RWPE2 (cell line): ENCODE data around the gene NKAIN2.

Experiments used
- ATAC-seq: fragments of 200-7000 bp; cut with Tn5 transposase; 3 replicates; pipeline ENCODE4 v1.9.1; 2021; ENCODE audit warnings: low read depth
- DNase-seq: peaks from one replicate; pipeline ENCODE4 v3.0.0-alpha.2; 2020; ENCODE audit warnings: low spot score
- H3K27ac ChIP-seq: fragments of 450-650 bp; 2 replicates; pipeline ENCODE4 v1.5.1; 2017; ENCODE audit warnings: mild to moderate bottlenecking; ENCODE audit not compliant: poor library complexity, severe bottlenecking
- H3K27me3 ChIP-seq: fragments of 250-450 bp; sonication (Bioruptor Pico); 2 replicates; pipeline ENCODE4 v1.5.1; 2021; ENCODE audit warnings: mild to moderate bottlenecking, moderate library complexity; ENCODE audit not compliant: insufficient read depth, poor library complexity, severe bottlenecking
- H3K36me3 ChIP-seq: fragments of 250-450 bp; sonication (Bioruptor Pico); 2 replicates; pipeline ENCODE4 v1.5.1; 2020; ENCODE audit warnings: low read depth, mild to moderate bottlenecking, moderate library complexity
- H3K4me1 ChIP-seq: fragments of 250-450 bp; sonication (Bioruptor Pico); 2 replicates; pipeline ENCODE4 v1.5.1; 2021; ENCODE audit warnings: mild to moderate bottlenecking, moderate library complexity; ENCODE audit not compliant: insufficient read depth, poor library complexity, severe bottlenecking
- H3K4me3 ChIP-seq: fragments of 250-450 bp; sonication (Bioruptor Pico); 2 replicates; pipeline ENCODE4 v1.5.1; 2021; ENCODE audit warnings: mild to moderate bottlenecking, moderate library complexity; ENCODE audit not compliant: severe bottlenecking
- H3K9me3 ChIP-seq: fragments of 250-450 bp; sonication (Bioruptor Pico); 2 replicates; pipeline ENCODE4 v1.5.1; 2021; ENCODE audit warnings: mild to moderate bottlenecking, moderate library complexity; ENCODE audit not compliant: severe bottlenecking
- TF ChIP-seq, protein P1 (sequence below): fragments of 450-650 bp; IDR thresholded peaks from one replicate; pipeline ENCODE4 v1.5.1; 2017; ENCODE audit warnings: mild to moderate bottlenecking, moderate library complexity; ENCODE audit not compliant: poor library complexity, severe bottlenecking

The NKAIN2 gene

GRCh38 chr6:124064317-124065113 is 260.9 kb downstream of the NKAIN2 start:
- TF ChIP-seq, protein P1, sequence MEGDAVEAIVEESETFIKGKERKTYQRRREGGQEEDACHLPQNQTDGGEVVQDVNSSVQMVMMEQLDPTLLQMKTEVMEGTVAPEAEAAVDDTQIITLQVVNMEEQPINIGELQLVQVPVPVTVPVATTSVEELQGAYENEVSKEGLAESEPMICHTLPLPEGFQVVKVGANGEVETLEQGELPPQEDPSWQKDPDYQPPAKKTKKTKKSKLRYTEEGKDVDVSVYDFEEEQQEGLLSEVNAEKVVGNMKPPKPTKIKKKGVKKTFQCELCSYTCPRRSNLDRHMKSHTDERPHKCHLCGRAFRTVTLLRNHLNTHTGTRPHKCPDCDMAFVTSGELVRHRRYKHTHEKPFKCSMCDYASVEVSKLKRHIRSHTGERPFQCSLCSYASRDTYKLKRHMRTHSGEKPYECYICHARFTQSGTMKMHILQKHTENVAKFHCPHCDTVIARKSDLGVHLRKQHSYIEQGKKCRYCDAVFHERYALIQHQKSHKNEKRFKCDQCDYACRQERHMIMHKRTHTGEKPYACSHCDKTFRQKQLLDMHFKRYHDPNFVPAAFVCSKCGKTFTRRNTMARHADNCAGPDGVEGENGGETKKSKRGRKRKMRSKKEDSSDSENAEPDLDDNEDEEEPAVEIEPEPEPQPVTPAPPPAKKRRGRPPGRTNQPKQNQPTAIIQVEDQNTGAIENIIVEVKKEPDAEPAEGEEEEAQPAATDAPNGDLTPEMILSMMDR = no peak
- H3K4me1 ChIP-seq = no peaks in the 10 kb centered on the region
- DNase-seq = no peak
- H3K27ac ChIP-seq = no peak overlapping the region
- H3K36me3 ChIP-seq = no peaks in the 10 kb centered on the region
- H3K27me3 ChIP-seq = no peaks in the 10 kb centered on the region
- no peaks in the 10 kb centered on the region for H3K9me3 ChIP-seq
- no peak for ATAC-seq
- H3K4me3 ChIP-seq = no peak overlapping the region

GRCh38 chr6:124066269-124066668 is 262.6 kb downstream of the NKAIN2 start:
- no peaks in the 10 kb centered on the region for H3K4me1 ChIP-seq
- ATAC-seq = no peak
- no peaks in the 10 kb centered on the region for H3K9me3 ChIP-seq

GRCh38 chr6:124066946-124067552 is 263.4 kb downstream of the NKAIN2 start:
- H3K27ac ChIP-seq = no peak overlapping the region
- TF ChIP-seq, protein P1 = no peak
- H3K36me3 ChIP-seq = no peaks in the 10 kb centered on the region
- no peaks in the 10 kb centered on the region for H3K9me3 ChIP-seq
- ATAC-seq (no peak), DNase-seq (no peak)
- H3K27me3 ChIP-seq = no peaks in the 10 kb centered on the region
- H3K4me3 ChIP-seq = no peak overlapping the region
- H3K4me1 ChIP-seq = no peaks in the 10 kb centered on the region

More at GRCh38 chr6:124066269-124066668, 262.6 kb downstream of the NKAIN2 start:
- no peaks in the 10 kb centered on the region for H3K36me3 ChIP-seq
- H3K4me3 ChIP-seq = no peak overlapping the region
- no peak for DNase-seq
- H3K27me3 ChIP-seq = no peaks in the 10 kb centered on the region
- TF ChIP-seq, protein P1 = no peak
- H3K27ac ChIP-seq = no peak overlapping the region

DNA sequence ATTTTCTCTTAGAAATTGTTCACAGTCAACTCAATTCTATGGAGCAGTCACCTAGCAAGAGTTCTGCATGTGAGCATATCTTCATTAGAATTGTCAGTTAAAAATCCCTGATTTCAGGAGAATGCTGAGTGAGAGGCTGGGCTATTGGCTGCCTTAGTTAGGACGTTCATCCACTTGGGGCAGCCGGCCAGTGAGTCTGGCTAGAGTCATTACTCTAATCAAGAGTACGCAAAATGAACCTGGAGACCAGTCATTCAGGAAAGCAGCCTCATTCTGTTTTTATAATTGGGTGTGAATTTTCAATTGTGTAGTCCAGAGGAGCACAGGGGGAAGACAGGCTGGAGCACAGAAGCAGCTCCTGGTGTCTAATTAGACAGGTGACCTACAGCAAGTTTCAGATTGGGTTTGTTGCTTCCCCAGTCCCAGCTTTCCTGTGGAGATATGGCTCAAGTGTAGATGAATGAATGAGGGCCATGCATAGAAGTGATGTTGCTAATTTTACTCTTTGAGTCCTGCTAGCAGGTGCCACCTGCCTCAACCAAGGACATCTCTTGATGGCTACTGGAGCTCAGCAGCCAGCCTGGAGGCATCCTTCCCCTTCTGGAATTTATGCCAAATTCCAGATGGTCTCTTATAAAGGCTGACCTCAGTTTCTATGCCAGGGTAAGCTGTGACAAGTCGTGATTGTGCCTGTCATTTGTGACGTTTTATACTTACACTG is 265.7 kb downstream of the NKAIN2 start:
- DNase-seq (no peak), ATAC-seq (no peak)
- Histone ChIP-seq H3K9me3 (no peaks in the 10 kb centered on the region), H3K36me3 (no peaks in the 10 kb centered on the region), H3K4me1 (no peaks in the 10 kb centered on the region), H3K4me3 (no peak overlapping the region), H3K27ac (no peak overlapping the region), H3K27me3 (no peaks in the 10 kb centered on the region)
- TF ChIP-seq, protein P1 = no peak
